Aorta (tissue), 5 donors: ENCODE results near the gene ROBO1. TPM values are rescaled to one million over a fixed set of nuclear protein-coding genes. Genes with fewer than 3 reads are reported as not detected.

Experiments used
- ATAC-seq: fragments of 200-7000 bp; cut with Tn5 transposase; one replicate; pipeline ENCODE4 v1.9.1; 2022; ENCODE audit warnings: moderate library complexity; ENCODE audit not compliant: low FRiP score
- DNase-seq, 2 donors: peaks; one replicate each; pipeline ENCODE4 v3.0.0-alpha.2; 2020
- H3K27ac ChIP-seq, 2 donors: one replicate each; pipeline ENCODE4 v1.5.1; 2013; ENCODE audit warnings: low read length in 2 of 2, mild to moderate bottlenecking in 2 of 2, moderate library complexity in 2 of 2, control low read depth in 1 of 2, inconsistent platforms in 1 of 2, low read depth in 1 of 2
- H3K27me3 ChIP-seq, 2 donors: one replicate each; pipeline ENCODE4 v1.6.1; 2013; ENCODE audit warnings: control low read depth in 1 of 2, low read length in 1 of 2, mild to moderate bottlenecking in 1 of 2, moderate library complexity in 1 of 2; ENCODE audit not compliant: insufficient read depth in 2 of 2, control insufficient read depth in 1 of 2
- H3K36me3 ChIP-seq, 2 donors: one replicate each; pipeline ENCODE4 v1.6.1; 2013; ENCODE audit warnings: control low read depth in 1 of 2, low read length in 1 of 2, mild to moderate bottlenecking in 1 of 2; ENCODE audit not compliant: insufficient read depth in 2 of 2, control insufficient read depth in 1 of 2
- H3K4me1 ChIP-seq, 2 donors: one replicate each; pipeline ENCODE4 v1.6.1; 2013; ENCODE audit warnings: low read length in 2 of 2, control low read depth in 1 of 2, mild to moderate bottlenecking in 1 of 2, moderate library complexity in 1 of 2; ENCODE audit not compliant: insufficient read depth in 2 of 2, control insufficient read depth in 1 of 2
- H3K4me3 ChIP-seq, 2 donors: one replicate each; pipeline ENCODE4 v1.5.1; 2013; ENCODE audit warnings: low read length in 2 of 2, control low read depth in 1 of 2, mild to moderate bottlenecking in 1 of 2
- H3K9me3 ChIP-seq: one replicate; pipeline ENCODE4 v1.6.1; 2013; ENCODE audit warnings: mild to moderate bottlenecking, low read length; ENCODE audit not compliant: control insufficient read depth
- WGBS, 2 donors: extraction: QIAGEN DNeasy Blood & Tissue Kit; methylation state at CpG; one replicate each; pipeline ENCODE4 v1.1.7; 2013; 5-methylcytosine and 5-hydroxymethylcytosine counted together
- intact Hi-C, 2 donors: fragments of 100-400 bp; cut with DNase I; formaldehyde crosslinking; loops; one replicate each; pipeline versions ENCODE4 v1.14.2 to v1.15.0; 2022
- polyA plus RNA-seq, 2 donors: library from polyadenylated mRNA; stranded (reverse); fragments of 200-250 nt; gene quantifications; one replicate each; pipeline ENCODE4 v1.2.3, GENCODE V29; 2013
- total RNA-seq, 2 donors: library from RNA; stranded (reverse); fragmentation: NEBNext Ultra II Directional; extraction: Animal tissue kit (Norgen Biotek cat#: 25700); gene quantifications; one replicate each; pipeline ENCODE4 v1.2.1, GENCODE V29; 2021
- donor health status: healthy with polysubstance abuse.
- donor health status: Bipolar disorder and iron deficiency.
- donor health status: DM: no; HTN: no; CAD: no.
- donor health status: DM: no; HTN: no; CAD: no.
- donor health status: DM: yes; HTN: yes; CAD: no.

The ROBO1 gene
- total and polyA plus RNA-seq, 4 donors = 2.1 to 33.1 (median 16.6) TPM

GRCh38 chr3:79297245-79297960 lies 470.4 kb downstream of the ROBO1 start:
- H3K4me1 ChIP-seq = no peaks in the 10 kb centered on the region
- no peak overlapping the region for H3K27ac ChIP-seq
- H3K9me3 ChIP-seq = no peaks in the 10 kb centered on the region
- no peaks in the 10 kb centered on the region for H3K36me3 ChIP-seq
- no peak overlapping the region for H3K4me3 ChIP-seq
- intact Hi-C loops = no loop called here
- no peaks in the 10 kb centered on the region for H3K27me3 ChIP-seq
- DNase-seq (no peak), ATAC-seq (no peak)
- 12 to 24% methylated on average over 1 of the region's 1 CpG for WGBS, 2 donors

DNA sequence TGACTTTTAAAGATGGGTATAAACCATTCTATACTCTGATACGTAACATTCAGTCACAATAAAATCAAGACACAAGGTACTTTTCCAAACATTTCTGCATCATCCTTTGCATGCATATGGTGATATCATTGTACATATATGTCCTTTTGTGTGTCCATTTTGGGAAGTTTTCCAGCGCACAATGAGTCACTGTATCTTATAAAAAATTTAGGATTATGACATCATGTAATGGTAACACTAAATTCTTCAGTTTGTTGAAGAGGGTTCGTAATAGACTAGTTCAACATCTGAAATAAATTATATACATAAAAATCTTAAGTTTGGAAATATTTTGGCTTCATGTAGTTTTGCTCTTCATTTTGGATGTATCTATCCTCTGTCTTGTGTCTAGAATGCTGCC lies 480.9 kb downstream of the ROBO1 start:
- 92 to 93% methylated on average over 3 of the region's 3 CpGs for WGBS, 2 donors
- intact Hi-C loops = no loop called here

GRCh38 chr3:79285871-79286270 lies 481.9 kb downstream of the ROBO1 start:
- no peak for DNase-seq
- no peaks in the 10 kb centered on the region for H3K4me1 ChIP-seq
- H3K27me3 ChIP-seq = no peaks in the 10 kb centered on the region
- intact Hi-C loops = no loop called here
- H3K36me3 ChIP-seq = no peaks in the 10 kb centered on the region
- H3K9me3 ChIP-seq = no peaks in the 10 kb centered on the region
- WGBS, 2 donors = 81 to 87% methylated on average over 2 of the region's 2 CpGs
- no peak overlapping the region for H3K4me3 ChIP-seq
- no peak overlapping the region for H3K27ac ChIP-seq
- no peak for ATAC-seq

More for the DNA sequence above, 480.9 kb downstream of the ROBO1 start:
- Histone ChIP-seq H3K27ac (no peak overlapping the region), H3K36me3 (no peaks in the 10 kb centered on the region), H3K4me3 (no peak overlapping the region), H3K9me3 (no peaks in the 10 kb centered on the region), H3K27me3 (no peaks in the 10 kb centered on the region), H3K4me1 (no peaks in the 10 kb centered on the region)
- DNase-seq (no peak), ATAC-seq (no peak)

- Histone ChIP-seq H3K36me3 (no peaks in the 10 kb centered on the region), H3K27ac (no peak overlapping the region), H3K4me3 (no peak overlapping the region), H3K4me1 (no peaks in the 10 kb centered on the region), H3K27me3 (no peaks in the 10 kb centered on the region), H3K9me3 (no peaks in the 10 kb centered on the region)
- 76 to 82% methylated on average over 3 of the region's 3 CpGs for WGBS, 2 donors
- no peak for ATAC-seq
- no peak for DNase-seq
- intact Hi-C loops = no loop called here
These were observed 482.4 kb downstream of the ROBO1 start for GRCh38 chr3:79285380-79285779.

DNA sequence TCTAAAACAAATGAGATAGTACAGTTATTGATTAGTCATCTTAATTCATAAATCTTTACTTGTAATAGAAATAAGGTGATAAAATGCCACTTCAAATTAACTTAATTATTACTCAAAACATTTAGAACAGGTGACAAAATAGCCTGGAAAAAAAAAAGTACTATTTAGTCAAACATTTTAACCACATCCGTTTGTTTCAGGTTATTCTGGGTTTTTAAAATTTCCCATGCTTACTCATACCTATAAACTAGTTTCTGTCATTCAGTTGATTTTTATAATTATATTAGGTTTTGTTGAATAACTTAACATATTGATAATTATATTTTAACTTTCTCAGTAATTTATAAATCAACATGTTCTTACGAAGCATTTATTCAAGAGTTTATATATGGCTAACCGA lies 483.0 kb downstream of the ROBO1 start:
- no peak for ATAC-seq
- 87 to 91% methylated on average over 3 of the region's 3 CpGs for WGBS, 2 donors

GRCh38 chr3:79278681-79279080 lies 489.1 kb downstream of the ROBO1 start:
- H3K9me3 ChIP-seq = no peaks in the 10 kb centered on the region
- no peaks in the 10 kb centered on the region for H3K36me3 ChIP-seq
- no peaks in the 10 kb centered on the region for H3K4me1 ChIP-seq
- DNase-seq (no peak), ATAC-seq (no peak)
- no peak overlapping the region for H3K4me3 ChIP-seq
- no peak overlapping the region for H3K27ac ChIP-seq
- intact Hi-C loops = no loop called here
- H3K27me3 ChIP-seq = no peaks in the 10 kb centered on the region
- WGBS, 2 donors = 36 to 38% methylated on average over 1 of the region's 1 CpG

More for the DNA sequence above, 483.0 kb downstream of the ROBO1 start:
- Histone ChIP-seq H3K4me1 (no peaks in the 10 kb centered on the region), H3K9me3 (no peaks in the 10 kb centered on the region), H3K4me3 (no peak overlapping the region), H3K27ac (no peak overlapping the region), H3K27me3 (no peaks in the 10 kb centered on the region), H3K36me3 (no peaks in the 10 kb centered on the region)
- no peak for DNase-seq
- intact Hi-C loops = no loop called here

GRCh38 chr3:79268422-79268821 lies 499.4 kb downstream of the ROBO1 start:
- WGBS, 2 donors = 84 to 90% methylated on average over 4 of the region's 4 CpGs
- Histone ChIP-seq H3K27me3 (no peaks in the 10 kb centered on the region), H3K27ac (no peak overlapping the region), H3K36me3 (no peaks in the 10 kb centered on the region), H3K4me1 (no peaks in the 10 kb centered on the region), H3K4me3 (no peak overlapping the region), H3K9me3 (peaks cover 2% of the 10 kb centered on the region)
- ATAC-seq (no peak), DNase-seq (no peak)
- intact Hi-C loops = no loop called here

DNA sequence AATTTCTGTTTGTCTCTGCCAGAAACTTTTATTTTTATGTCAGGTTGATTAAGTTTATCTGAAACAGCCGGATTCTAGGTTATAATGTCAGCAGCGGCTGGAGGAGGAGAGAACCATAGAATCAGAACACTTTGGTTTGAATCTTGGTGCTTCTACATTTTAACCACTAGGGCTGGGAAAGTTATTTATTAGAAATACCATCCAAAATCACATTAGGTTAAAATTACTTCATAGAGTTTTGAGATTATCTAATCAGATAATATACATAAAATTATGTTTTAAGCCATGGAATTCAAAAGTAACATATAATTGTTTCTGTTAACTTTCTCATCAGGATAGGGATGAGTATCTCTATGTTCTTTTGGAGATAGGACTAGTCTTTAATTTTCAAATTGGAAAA lies 502.9 kb downstream of the ROBO1 start:
- Histone ChIP-seq H3K27me3 (no peaks in the 10 kb centered on the region), H3K9me3 (no peaks in the 10 kb centered on the region), H3K4me3 (no peak overlapping the region), H3K27ac (no peak overlapping the region), H3K4me1 (no peaks in the 10 kb centered on the region), H3K36me3 (no peaks in the 10 kb centered on the region)
- intact Hi-C loops = no loop called here
- no peak for DNase-seq
- ATAC-seq = no peak
- 83 to 85% methylated on average over 2 of the region's 2 CpGs for WGBS, 2 donors

- Histone ChIP-seq H3K27me3 (no peaks in the 10 kb centered on the region), H3K27ac (no peak overlapping the region), H3K4me3 (no peak overlapping the region), H3K36me3 (no peaks in the 10 kb centered on the region), H3K9me3 (no peaks in the 10 kb centered on the region), H3K4me1 (no peaks in the 10 kb centered on the region)
- DNase-seq (no peak), ATAC-seq (no peak)
- WGBS, 2 donors = 50 to 59% methylated on average over 1 of the region's 1 CpG
- intact Hi-C loops = no loop called here
These were observed 504.4 kb downstream of the ROBO1 start for GRCh38 chr3:79263423-79263822.
